Measurements from ENCODE around the gene STING1.
"Not testable (repeated sequence)": the region's sequence is repeated elsewhere in the genome, so short reads cannot be mapped to it uniquely, and the experiment has no call there.

STING1 gene

DNA sequence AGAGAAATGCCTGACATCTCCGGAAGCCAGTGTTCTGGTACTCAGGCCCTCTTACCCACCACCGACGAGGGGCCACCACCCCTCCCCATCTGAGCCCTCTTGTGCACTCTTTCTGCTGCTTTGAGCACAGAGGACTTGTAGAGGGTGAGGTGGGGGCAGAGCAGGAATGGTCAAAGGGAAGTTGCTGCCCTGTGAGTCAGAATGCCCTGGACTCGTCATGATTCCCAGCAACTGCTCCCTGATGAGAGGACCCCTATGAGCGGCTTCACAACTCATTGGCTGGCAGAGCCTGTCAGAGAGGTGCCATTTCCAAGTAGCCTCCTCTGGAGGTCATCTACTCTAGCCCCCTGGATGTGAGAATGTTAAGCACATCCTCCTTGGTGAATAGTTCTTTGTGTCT, 20.9 kb downstream of the STING1 start:
- no peak for DNase-seq

DNA sequence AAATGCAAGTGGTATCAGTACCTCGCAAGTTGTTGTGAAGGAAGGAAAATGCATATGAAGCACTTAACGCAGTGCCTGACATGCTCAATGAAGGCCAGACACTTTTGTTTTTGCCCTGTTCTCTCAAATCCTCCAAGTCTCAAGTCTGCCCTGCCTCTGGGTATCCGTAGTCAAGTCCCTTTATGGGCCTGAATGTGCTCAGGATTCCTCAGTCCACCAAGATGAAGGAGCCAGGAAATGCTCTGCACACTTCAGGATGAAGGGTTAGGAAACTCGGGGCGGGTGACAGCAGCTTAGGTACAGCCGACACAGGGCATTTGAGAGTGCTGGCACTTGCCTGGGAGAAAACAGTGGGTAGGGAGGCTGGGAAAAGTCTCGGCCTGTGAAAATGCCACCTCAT, 21.4 kb downstream of the STING1 start:
- DNase-seq = no peak

- no peak for DNase-seq
Measured at GRCh38 chr5:139460455-139460854, 22.1 kb downstream of the STING1 start.

DNA sequence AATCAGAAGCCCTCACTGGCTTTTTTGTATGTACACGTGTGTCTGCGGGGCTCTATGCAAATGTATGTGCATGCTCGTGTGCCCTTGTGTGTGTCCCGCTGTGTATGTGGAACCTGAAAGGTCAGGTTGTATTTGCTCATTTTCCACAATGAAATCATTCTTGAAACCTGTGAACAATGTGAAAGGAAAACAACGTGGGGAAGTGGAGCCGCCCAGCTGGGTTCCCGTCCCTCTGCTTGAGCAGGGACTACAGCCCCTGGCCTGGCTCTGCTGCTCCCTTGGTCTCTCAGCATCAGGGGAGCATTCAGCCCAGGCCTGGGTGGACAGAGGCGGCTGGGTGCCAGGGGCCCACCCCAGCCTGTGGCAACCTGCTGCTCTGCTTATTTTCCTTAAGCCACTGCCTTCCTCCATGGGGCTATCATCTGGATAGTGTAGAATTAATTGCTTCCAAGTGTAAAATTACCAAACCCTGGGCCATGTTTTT, 23.1 kb downstream of the STING1 start:
- DNase-seq = no peak

- DNase-seq = no peak
Measured at GRCh38 chr5:139458580-139459407, 23.8 kb downstream of the STING1 start.

GRCh38 chr5:139457653-139458306, 24.8 kb downstream of the STING1 start:
- DNase-seq = no peak

GRCh38 chr5:139457241-139457640, 25.3 kb downstream of the STING1 start:
- no peak for DNase-seq

GRCh38 chr5:139456776-139457175, 25.8 kb downstream of the STING1 start:
- DNase-seq = no peak

DNA sequence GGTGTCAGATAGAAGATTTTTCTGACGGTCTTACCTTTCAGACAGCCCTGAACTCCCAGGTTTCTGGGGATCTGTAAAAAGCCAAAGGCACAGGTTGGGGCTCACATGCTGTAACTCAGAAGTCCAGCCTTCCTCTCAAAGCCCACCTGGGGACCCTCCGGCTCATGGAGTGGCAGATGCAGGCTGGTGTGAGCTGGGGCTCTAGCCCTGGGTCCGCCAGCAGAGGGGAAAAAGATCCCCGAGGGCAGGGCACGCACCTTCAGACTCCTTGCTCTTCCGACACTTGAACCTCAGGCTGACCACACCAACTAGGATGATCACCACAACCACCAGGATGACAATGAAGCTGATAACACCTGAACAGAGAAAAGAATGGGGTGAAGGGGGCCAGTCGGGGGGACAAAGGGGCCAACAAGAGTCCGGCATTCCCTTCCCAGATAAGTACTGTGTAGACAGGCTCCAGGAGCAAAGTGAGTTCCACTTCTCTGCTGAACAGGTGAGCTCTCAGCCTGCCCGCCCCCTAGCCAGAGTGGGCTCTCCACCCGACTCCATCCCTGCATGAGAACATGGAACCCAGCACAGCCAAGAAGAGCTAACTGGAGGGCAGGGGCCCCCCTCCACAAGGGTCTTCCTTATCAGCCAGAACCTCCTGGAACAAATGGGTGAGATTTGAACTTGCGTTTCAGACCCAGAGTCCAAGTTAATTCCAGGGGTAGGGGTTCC, 27.8 kb downstream of the STING1 start:
- no peak for DNase-seq

DNA sequence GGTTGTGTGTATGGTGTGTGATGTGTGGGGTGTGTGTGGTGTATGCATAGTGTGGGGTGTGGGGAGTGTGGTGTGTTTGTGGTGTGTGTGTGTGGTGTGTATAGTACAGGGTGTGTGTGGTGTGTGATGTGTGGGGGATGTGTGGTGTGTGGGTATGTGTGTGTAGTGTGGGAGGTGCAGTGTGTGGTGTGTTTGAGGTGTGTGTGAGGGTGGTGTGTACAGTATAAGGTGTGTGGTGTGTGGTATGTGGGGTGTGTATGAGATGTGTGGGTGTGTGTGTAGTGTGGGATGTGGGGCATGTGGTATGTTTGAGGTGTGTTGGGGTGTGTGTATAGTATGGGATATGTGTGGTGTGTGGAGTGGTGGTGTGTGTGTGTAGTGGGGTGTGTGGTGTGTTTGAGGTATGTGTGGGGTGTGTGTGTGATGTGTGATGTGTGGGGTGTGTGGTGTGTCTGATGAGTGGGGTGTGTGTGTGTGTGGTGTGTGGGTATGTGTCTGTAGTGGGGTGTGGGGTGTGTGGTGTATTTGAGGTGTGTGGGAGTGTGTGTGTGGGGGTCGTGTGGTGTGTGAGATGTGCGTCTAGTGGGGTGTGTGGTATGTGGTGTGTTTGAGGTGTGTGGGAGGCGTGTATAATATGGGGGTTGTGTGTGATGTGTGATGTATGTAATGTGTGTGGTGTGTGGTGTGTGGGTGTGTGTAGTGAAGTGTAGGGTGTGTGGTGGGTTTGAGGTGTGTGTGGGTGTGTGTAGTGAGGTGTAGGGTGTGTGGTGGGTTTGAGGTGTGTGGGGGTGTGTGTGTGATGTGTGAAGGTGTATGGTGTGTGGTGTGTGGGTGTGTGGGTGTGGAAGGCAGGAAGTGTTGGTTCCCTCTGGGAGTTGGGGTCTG, 28.6 kb downstream of the STING1 start:
- no peak for DNase-seq

DNA sequence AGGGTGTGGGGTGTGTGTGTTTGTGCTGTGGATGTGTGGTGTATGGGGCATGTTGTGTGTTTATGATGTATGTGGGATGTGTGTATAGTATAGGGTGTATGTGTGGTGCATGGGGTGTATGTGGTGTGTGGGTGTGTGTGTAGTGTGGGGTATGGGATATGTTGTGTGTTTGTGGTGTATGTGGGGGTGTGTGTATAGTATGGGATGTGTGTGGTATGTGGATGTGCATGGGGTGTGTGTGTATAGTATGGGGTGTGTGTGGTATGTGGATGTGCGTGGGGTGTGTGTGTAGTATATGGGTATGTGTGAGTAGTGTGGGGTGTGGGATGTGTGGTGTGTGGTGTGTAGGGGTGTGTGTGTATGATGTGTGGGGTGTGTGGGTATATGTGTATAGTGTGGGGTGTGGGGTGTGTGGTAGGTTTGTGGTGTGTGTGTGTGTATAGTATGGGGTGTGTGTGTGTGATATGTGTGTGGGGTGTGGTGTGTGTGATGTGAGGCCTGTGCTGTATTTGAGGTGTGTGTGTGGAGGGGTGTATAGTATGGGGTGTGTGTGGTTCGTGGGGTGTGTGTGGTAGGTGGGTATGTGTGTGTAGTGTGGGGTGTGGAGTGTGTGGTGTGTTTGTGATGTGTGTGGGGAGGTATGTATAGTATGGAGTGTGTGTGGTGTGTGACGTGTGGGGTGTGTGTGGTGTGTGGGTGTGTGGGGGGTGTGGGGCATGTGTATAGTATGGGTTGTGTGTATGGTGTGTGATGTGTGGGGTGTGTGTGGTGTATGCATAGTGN, 30.5 kb downstream of the STING1 start:
- DNase-seq = no peak

DNA sequence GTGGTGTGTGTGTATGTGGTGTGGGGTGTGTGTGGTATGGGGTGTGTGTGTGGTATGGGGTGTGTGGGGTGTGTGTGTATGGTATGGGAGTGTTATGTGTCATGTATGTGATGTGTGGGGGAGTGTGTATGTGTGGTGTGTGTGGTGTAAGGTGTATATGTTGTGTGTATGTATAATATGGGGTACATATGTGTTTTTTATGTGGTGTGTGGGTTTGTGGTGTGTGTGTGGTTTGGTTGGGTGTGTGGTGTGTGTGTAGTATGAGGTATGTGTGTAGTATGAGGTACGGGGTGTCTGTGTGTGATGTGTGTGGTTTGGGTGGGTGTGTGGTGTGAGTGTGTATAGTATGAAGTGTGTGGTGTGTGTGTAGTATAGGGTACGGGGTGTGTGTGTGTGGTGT, 31.4 kb downstream of the STING1 start:
- no peak for DNase-seq

DNA sequence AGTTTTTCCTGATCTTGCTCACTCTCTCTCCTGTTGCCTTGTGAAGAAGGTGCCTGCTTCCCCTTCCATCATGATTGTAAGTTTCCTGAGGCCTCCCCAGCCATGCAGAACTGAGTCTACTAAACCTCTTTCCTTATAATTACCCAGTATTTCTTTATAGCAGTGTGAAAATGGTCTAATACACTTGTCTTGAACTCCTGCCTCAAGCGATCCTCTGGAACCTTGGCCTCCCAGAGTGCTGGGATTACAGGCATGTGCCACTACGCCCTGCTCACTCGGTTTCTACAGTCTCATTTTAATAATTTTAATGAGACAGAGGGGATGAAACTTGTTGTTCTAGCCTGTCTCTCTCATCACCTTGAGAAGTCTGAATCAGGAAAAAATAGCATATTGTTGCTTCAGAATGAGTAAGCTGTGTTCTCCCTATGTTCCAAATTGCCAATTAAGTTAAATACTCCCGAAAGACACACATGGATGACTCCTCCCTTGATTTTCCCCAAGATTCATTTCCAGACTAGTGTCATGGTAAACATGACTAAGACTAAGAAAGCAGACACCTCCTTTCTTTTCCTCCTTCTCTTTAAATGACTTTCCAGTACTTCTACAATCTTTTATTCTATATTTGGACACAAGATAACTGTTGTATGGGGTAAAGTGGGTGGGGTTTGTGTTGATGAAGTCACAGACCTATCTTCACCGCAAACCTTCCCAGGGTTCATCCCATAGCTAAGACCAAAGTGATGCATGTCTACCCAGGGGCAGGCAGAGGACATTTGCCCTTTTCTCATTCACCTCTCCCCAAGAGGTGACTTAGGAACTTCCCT, 35.4 kb downstream of the STING1 start:
- DNase-seq = no peak

- DNase-seq = no peak
Measured at GRCh38 chr5:139445325-139446170, 37.0 kb downstream of the STING1 start.

DNA sequence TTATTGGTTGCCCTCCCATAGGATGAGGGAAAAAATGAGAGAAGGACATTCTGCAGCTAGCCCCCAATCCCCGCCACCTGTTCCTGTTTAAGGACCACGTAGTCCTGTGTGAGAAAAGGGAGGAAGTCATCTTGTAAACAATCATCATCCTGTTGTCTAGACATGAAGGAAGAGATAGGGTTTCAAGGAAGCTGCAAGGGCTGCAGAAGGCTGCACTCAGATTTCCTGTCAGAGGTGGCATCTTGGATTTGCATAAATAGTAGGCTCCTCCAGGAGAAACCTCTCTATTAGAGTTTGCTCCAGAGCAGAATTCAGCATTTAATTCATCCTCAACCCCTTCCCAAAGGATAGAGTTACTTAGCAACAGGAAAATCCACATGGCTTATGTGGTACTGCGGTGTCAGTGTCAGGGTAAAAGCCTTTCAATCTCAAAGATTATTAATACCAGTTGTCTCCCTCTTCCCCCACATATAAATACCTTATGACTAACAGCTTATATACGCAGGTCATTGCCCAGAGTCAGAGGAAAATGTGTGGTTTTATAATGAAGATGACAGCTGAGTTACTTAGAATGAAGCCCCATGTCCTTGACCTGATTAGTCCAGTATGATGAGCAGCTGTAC, 38.6 kb downstream of the STING1 start:
- no peak for DNase-seq

DNA sequence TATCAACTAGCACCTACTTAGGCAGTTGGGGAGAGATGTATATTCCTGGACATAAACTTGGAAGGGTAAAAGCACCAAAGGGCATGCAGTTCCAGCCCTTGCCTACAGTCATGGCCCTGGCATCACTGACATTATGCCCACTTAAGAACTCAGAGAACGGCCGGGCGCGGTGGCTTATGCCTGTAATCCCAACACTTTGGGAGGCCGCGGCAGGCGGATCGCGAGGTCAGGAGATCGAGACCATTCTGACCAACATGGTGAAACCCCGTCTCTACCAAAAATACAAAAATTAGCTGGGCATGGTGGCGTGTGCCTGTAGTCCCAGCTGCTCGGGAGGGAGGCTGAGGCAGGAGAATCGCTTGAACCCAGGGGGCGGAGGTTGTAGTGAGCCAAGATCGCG, 42.1 kb downstream of the STING1 start:
- not testable (repeated sequence) for DNase-seq

DNA sequence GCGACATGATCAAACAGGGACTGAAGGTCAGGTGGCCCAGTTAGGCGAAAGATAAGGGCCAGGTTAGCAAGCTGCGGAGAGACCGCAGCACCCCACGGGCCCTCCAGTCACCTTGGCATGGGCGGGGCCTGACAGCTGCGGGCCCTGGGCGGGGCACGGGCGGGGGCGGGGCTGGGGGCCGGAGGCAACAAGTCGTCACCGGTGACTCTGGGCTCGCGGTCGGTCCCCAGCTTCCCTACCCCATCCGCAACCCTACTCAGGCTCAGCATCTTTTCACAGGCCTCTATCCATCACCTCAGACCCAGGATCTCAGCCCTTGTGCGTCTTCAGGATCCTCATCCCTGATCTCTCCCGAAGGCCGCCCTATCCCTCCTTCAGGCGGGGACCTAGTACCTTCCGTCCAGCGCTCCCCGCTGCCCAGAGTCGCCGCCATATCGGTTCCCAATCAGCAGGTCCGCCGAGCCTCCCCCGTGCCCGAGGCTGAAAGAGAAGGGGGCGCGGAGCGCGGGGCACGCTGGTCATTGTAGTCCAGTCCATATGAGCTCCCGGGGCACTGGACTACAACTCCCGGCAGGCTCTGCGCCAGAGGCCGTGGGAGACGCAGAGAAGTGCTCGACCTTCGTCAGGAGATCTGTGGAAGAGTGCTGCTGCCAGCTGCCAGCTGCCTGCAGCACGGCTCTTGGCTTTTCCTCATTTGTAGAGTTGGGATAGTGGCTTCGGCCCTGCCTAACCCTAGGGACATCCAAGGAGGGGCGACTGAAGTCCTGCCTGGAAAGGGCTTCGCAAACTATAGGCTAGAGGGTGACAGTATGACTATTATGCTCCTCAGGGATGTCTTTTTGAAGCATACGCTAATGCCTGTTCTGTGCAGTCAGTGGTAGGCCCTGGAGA, 43.3 kb downstream of the STING1 start, which contains the start of gene DNAJC18:
DNAJC18 (minus strand) TSS at position 513 of the 891 bp plus-strand sequence; CDS start at position 433, 80 bp downstream.
- peak; percentile 89 for DNase-seq

- DNase-seq = no peak
Measured at GRCh38 chr5:139438707-139439012, 43.9 kb downstream of the STING1 start.

Measured in NCI-H1436 (cell line).